B cell (primary cell): Measurements from ENCODE around the gene DAO. TPM values are rescaled to one million over a fixed set of nuclear protein-coding genes. Genes with fewer than 3 reads are reported as not detected.

Experiments used
- ATAC-seq: fragments of 200-7000 bp; cut with Tn5 transposase; one replicate; pipeline ENCODE4 v1.10.0; 2021; ENCODE audit warnings: low read depth, mild to moderate bottlenecking, moderate number of reproducible peaks, moderate library complexity
- CTCF ChIA-PET: fragments of 350-600 bp; sonication (Branson Sonifier 250); formaldehyde crosslinking; loops from one replicate; lab custom pipeline; 2021; ENCODE audit warnings: antibody characterized with exemption, inconsistent platforms; lab: Charles Lee
- POLR2A ChIA-PET: fragments of 350-600 bp; sonication (Branson Sonifier 250); formaldehyde crosslinking; loops from one replicate; lab custom pipeline; 2021; ENCODE audit warnings: antibody characterized with exemption; lab: Charles Lee
- DNase-seq: peaks from one replicate; pipeline ENCODE4 v3.0.0; 2013
- H2AFZ ChIP-seq: 2 replicates; pipeline ENCODE4 v1.6.1; 2012; ENCODE audit warnings: mild to moderate bottlenecking, low read depth, low read length; ENCODE audit not compliant: insufficient read depth, poor library complexity, severe bottlenecking
- H3K27ac ChIP-seq, 2 donors: 1 replicate in 1 of 2; 2 replicates in 1 of 2; pipeline ENCODE4 v1.5.1; 2012 to 2013; ENCODE audit warnings: low read length in 2 of 2, mild to moderate bottlenecking in 2 of 2, moderate library complexity in 1 of 2
- H3K27me3 ChIP-seq, 4 experiments: fragments of 200-600 bp in 1 of 4; sonication (generic) in 1 of 4; replicated peaks in 1 of 4; 1 replicate in 2 of 4; 2 replicates in 2 of 4; pipeline versions ENCODE4 v1.6.1 to v1.7.0; 2013 to 2016; ENCODE audit warnings: low read length in 3 of 4, mild to moderate bottlenecking in 2 of 4, mixed read lengths in 1 of 4, moderate library complexity in 1 of 4; ENCODE audit not compliant: insufficient read depth in 4 of 4, control insufficient read depth in 3 of 4; ENCODE audit errors: control extremely low read depth in 1 of 4
- H3K36me3 ChIP-seq, 2 experiments: replicated peaks in 1 of 2; 1 replicate in 1 of 2; 2 replicates in 1 of 2; pipeline versions ENCODE4 v1.6.1 to v1.7.1; 2013; ENCODE audit warnings: low read length in 1 of 2; ENCODE audit not compliant: insufficient read depth in 2 of 2, control insufficient read depth in 1 of 2; ENCODE audit errors: control extremely low read depth in 1 of 2, extremely low read depth in 1 of 2
- H3K4me1 ChIP-seq, 2 donors: fragments of 200-600 bp in 1 of 2; sonication (generic) in 1 of 2; 1 replicate in 1 of 2; 2 replicates in 1 of 2; pipeline versions ENCODE4 v1.5.1 to v1.6.1; 2013 to 2017; ENCODE audit warnings: low read length in 2 of 2; ENCODE audit not compliant: control insufficient read depth in 2 of 2, insufficient read depth in 2 of 2
- H3K4me2 ChIP-seq: replicated peaks from 2 replicates; pipeline ENCODE3; 2012; ENCODE audit warnings: mild to moderate bottlenecking, low read depth, low read length; ENCODE audit not compliant: poor library complexity, severe bottlenecking
- H3K4me3 ChIP-seq, 5 experiments: fragments of 200-600 bp in 1 of 5; sonication (generic) in 1 of 5; 1 replicate in 3 of 5; 2 replicates in 2 of 5; pipeline versions ENCODE4 v1.5.1 to v1.7.0; 2011 to 2016; ENCODE audit warnings: low read length in 4 of 5, mild to moderate bottlenecking in 4 of 5, low read depth in 2 of 5, control low read depth in 1 of 5, moderate library complexity in 1 of 5; ENCODE audit not compliant: insufficient read depth in 1 of 5; ENCODE audit errors: control extremely low read depth in 1 of 5, extremely low read depth in 1 of 5
- H3K79me2 ChIP-seq: fragments of 200-600 bp; sonication (generic); one replicate; pipeline ENCODE4 v1.6.0; 2016; ENCODE audit warnings: low read length; ENCODE audit not compliant: control insufficient read depth, insufficient read depth
- H3K9ac ChIP-seq: fragments of 200-600 bp; sonication (generic); 2 replicates; pipeline ENCODE4 v1.6.1; 2017; ENCODE audit warnings: mild to moderate bottlenecking, low read length, moderate library complexity
- H3K9me3 ChIP-seq, 3 donors: one replicate each; pipeline versions ENCODE4 v1.6.1 to v1.7.1; 2013; ENCODE audit warnings: low read length in 2 of 3; ENCODE audit not compliant: control insufficient read depth in 2 of 3, insufficient read depth in 1 of 3; ENCODE audit errors: control extremely low read depth in 1 of 3
- H4K20me1 ChIP-seq: 2 replicates; pipeline ENCODE4 v1.6.0; 2012; ENCODE audit warnings: mild to moderate bottlenecking, low read length; ENCODE audit not compliant: insufficient read depth, control insufficient read depth, poor library complexity, severe bottlenecking
- H3K27ac Mint-ChIP-seq: one replicate; pipeline ENCODE4 v1.8.0; 2021; ENCODE audit warnings: mixed read lengths
- H3K27me3 Mint-ChIP-seq: one replicate; pipeline ENCODE4 v1.8.0; 2021; ENCODE audit warnings: mixed read lengths
- H3K4me1 Mint-ChIP-seq: one replicate; pipeline ENCODE4 v1.8.0; 2021; ENCODE audit warnings: mixed read lengths
- H3K4me3 Mint-ChIP-seq: one replicate; pipeline ENCODE4 v1.8.0; 2021; ENCODE audit warnings: mixed read lengths
- H3K9me3 Mint-ChIP-seq: one replicate; pipeline ENCODE4 v1.8.0; 2022; ENCODE audit warnings: mixed read lengths; ENCODE audit not compliant: insufficient read depth
- EZH2 ChIP-seq: IDR thresholded peaks from 2 replicates; pipeline ENCODE4 v1.6.1; 2012; ENCODE audit warnings: borderline replicate concordance, low read depth, mild to moderate bottlenecking, moderate library complexity, low read length; ENCODE audit not compliant: insufficient read depth, poor library complexity, severe bottlenecking
- WGBS: methylation state at CpG from one replicate; pipeline ENCODE4 v1.1.5; 2013; ENCODE audit warnings: missing lambda C conversion rate; ENCODE audit not compliant: insufficient coverage; 5-methylcytosine and 5-hydroxymethylcytosine counted together
- intact Hi-C: fragments of 100-400 bp; cut with micrococcal nuclease; formaldehyde crosslinking; loops from one replicate; pipeline ENCODE4 v1.10.0; 2022
- polyA plus RNA-seq: library from polyadenylated mRNA; depleted of rRNA; stranded (reverse); fragments of >200 nt; gene quantifications from 2 replicates; pipeline ENCODE4 v1.2.3, GENCODE V29; 2012
- total RNA-seq, 2 donors: library from RNA; stranded (reverse); fragments of 120-200 nt in 1 of 2; gene quantifications; 1 replicate in 1 of 2; 2 replicates in 1 of 2; pipeline versions ENCODE4 v1.2.3 to v1.2.4, GENCODE V29; 2013 to 2022
- TF ChIP-seq, protein P1 (sequence below): fragments of 200-600 bp; IDR thresholded peaks from one replicate; pipeline ENCODE4 v1.8.0; 2022; ENCODE audit warnings: antibody characterized with exemption, mild to moderate bottlenecking

DAO gene
- total and polyA plus RNA-seq, 2 donors (not counting 1 experiment from before 2014, with no cell fraction given), result not detected

DNA sequence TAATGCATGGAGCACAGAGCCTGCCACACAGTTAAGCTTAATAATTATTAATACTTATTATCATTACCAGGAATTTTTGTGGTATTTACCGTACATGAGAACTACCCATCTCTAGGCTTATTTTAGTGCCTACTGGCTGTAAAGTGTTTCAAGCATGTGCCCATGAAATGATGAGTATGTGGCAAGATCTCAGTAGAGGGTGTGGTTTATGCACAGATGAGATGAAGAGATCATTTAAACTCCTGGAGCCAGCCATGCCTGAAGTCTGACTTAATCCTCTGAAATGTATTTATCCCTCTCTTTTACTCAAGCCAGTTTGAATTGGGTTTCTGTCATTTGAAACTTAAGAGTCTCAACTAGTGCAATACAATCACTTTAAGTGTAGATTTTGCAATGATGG lies 60.2 kb downstream of the DAO start:
- Mint-ChIP-seq H3K27me3 (peaks cover 18% of the 10 kb centered on the region), H3K9me3 (no peaks in the 10 kb centered on the region), H3K27ac (no peak overlapping the region), H3K4me1 (peaks cover 4% of the 10 kb centered on the region), H3K4me3 (no peak overlapping the region)
- no peak for DNase-seq
- Histone ChIP-seq H2AFZ (no peak overlapping the region), H3K4me1 (no peaks in the 10 kb centered on the region), H3K4me2 (no peak overlapping the region), H3K36me3 (no peaks in the 10 kb centered on the region), H3K9ac (no peak overlapping the region), H3K4me3 (no peak overlapping the region), H3K27ac (no peak overlapping the region), H3K79me2 (no peaks in the 10 kb centered on the region), H3K9me3 (no peaks in the 10 kb centered on the region), H3K27me3 (peaks cover 0 to 9% (median 1%) of the 10 kb centered on the region in 4 experiments), H4K20me1 (no peaks in the 10 kb centered on the region)
- no peak for ATAC-seq
- WGBS, result no CpG with 5 or more reads among the region's 1 CpG
- intact Hi-C loops, result no loop called here
- CTCF ChIA-PET, result interaction anchor here (1.6 kb wide), 1 partner anchor 11 kb away, joined by 8 read pairs; no protein-coding TSS in a partner anchor
- TF ChIP-seq, protein P1, sequence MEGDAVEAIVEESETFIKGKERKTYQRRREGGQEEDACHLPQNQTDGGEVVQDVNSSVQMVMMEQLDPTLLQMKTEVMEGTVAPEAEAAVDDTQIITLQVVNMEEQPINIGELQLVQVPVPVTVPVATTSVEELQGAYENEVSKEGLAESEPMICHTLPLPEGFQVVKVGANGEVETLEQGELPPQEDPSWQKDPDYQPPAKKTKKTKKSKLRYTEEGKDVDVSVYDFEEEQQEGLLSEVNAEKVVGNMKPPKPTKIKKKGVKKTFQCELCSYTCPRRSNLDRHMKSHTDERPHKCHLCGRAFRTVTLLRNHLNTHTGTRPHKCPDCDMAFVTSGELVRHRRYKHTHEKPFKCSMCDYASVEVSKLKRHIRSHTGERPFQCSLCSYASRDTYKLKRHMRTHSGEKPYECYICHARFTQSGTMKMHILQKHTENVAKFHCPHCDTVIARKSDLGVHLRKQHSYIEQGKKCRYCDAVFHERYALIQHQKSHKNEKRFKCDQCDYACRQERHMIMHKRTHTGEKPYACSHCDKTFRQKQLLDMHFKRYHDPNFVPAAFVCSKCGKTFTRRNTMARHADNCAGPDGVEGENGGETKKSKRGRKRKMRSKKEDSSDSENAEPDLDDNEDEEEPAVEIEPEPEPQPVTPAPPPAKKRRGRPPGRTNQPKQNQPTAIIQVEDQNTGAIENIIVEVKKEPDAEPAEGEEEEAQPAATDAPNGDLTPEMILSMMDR, result no peak
- TF ChIP-seq EZH2, result no peak
- POLR2A ChIA-PET, result no interaction called here

DNA sequence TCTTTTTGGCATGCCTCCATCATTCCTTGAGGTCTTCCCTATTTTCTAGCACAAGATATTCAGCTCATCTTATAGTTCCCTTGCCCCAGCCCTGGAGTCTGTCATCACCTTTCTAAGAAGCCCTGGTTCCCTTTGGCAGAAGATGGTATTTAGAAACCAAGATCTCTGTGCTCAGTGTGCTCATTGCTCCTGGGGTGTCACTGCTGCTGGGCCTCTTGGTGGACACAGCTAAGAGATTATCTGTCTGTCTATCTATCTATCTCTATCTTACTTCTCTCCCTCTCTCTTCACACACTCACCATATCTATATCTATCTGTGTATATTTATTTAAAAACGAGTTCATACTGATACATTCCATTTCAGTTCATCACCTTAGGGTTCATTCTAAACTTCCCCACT lies 67.2 kb downstream of the DAO start:
- Histone ChIP-seq H3K36me3 (no peaks in the 10 kb centered on the region), H3K79me2 (no peaks in the 10 kb centered on the region), H4K20me1 (no peaks in the 10 kb centered on the region), H3K4me1 (peaks cover 0 to 4% of the 10 kb centered on the region in 2 donors), H3K9me3 (peaks cover 0 to 4% (median 0%) of the 10 kb centered on the region in 3 donors), H3K27me3 (no peaks in the 10 kb centered on the region), H3K4me3 (no peak overlapping the region), H2AFZ (no peak overlapping the region), H3K9ac (no peak overlapping the region), H3K4me2 (no peak overlapping the region), H3K27ac (no peak overlapping the region)
- WGBS, result no CpG with 5 or more reads among the region's 1 CpG
- DNase-seq, result no peak
- no peak overlapping the region for H3K4me3 Mint-ChIP-seq
- no peaks in the 10 kb centered on the region for H3K9me3 Mint-ChIP-seq
- ChIA-PET POLR2A (no interaction called here), CTCF (interaction anchor here (1.8 to 5.8 kb wide), 2 partner anchors 143 to 282 kb away, joined by 9 to 54 read pairs; no protein-coding TSS in a partner anchor)
- no peak overlapping the region for H3K27ac Mint-ChIP-seq
- no peak for ATAC-seq
- H3K4me1 Mint-ChIP-seq, result peaks cover 6% of the 10 kb centered on the region
- peaks cover 13% of the 10 kb centered on the region for H3K27me3 Mint-ChIP-seq
- TF ChIP-seq, protein P1, result no peak
- no peak for TF ChIP-seq EZH2
- intact Hi-C loops, result no loop called here
